SK-N-SH (cell line): Measurements from ENCODE around the gene HMGXB3.

Source experiments
- EZH2phosphoT487 ChIP-seq: fragments of 200-600 bp; sonication (generic); IDR thresholded peaks from 2 replicates; pipeline ENCODE4 v1.6.1; 2017; ENCODE audit warnings: low read depth, mixed run types, mild to moderate bottlenecking, antibody characterized with exemption, moderate library complexity, borderline replicate concordance
- FOSL2 ChIP-seq: IDR thresholded peaks from 2 replicates; pipeline ENCODE4 v1.4.0; 2012; ENCODE audit warnings: low read depth, mild to moderate bottlenecking, moderate library complexity, borderline replicate concordance
- NFIC ChIP-seq: IDR thresholded peaks from 2 replicates; pipeline ENCODE4 v1.4.0; 2012; ENCODE audit warnings: borderline replicate concordance
- NRF1 ChIP-seq: IDR thresholded peaks from 2 replicates; pipeline ENCODE4 v1.6.1; 2012; ENCODE audit warnings: low read depth, mild to moderate bottlenecking, low read length
- SIN3A ChIP-seq: IDR thresholded peaks from 2 replicates; pipeline ENCODE4 v1.6.1; 2012; ENCODE audit warnings: low read depth, mild to moderate bottlenecking, low read length, moderate library complexity, borderline replicate concordance
- TAF1 ChIP-seq: IDR thresholded peaks from 2 replicates; pipeline ENCODE4 v1.6.1; 2012; ENCODE audit warnings: low read depth, mild to moderate bottlenecking, low read length, moderate library complexity, borderline replicate concordance
- TF ChIP-seq, protein P1 (sequence below): fragments of 150-350 bp; IDR thresholded peaks from 2 replicates; pipeline ENCODE4 v1.6.1; 2017; ENCODE audit warnings: antibody characterized with exemption, low read length, low read depth, borderline replicate concordance
- TF ChIP-seq, protein P2 (sequence below): IDR thresholded peaks from 2 replicates; pipeline ENCODE4 v1.6.1; 2012; ENCODE audit warnings: mild to moderate bottlenecking, low read depth, low read length, moderate library complexity
- TF ChIP-seq, protein P3 (sequence below): fragments of 200-600 bp; sonication (generic); IDR thresholded peaks from 2 replicates; pipeline ENCODE4 v1.6.1; 2017; ENCODE audit warnings: antibody characterized with exemption, mild to moderate bottlenecking, moderate library complexity
- TF ChIP-seq, protein P4 (sequence below): fragments of 150-350 bp; IDR thresholded peaks from 2 replicates; pipeline ENCODE4 v1.6.1; 2016; ENCODE audit warnings: mild to moderate bottlenecking, low read depth, low read length

DNA sequence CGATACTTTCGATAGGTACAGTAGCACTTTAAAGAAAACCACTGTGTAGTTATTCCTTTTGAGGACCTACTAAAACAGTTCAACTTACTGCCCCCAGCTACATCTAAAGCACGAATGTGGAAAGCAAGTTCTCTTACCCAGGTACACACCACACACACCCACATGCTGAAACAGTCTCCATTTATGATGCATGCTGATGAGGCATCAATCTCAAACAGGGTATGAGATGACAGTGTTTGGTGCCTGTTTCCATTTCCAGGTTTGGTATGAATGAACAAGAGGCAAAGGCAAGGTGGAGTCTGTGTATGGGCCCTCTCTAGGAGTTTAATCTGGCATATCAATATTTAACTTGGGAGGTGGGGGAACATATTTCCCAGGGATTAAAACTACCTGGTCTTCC lies 13.9 kb downstream of the HMGXB3 start:
- TF ChIP-seq FOSL2 (no peak), SIN3A (no peak), NFIC (no peak), NRF1 (no peak), EZH2phosphoT487 (no peak), TAF1 (no peak)
- TF ChIP-seq, protein P1, sequence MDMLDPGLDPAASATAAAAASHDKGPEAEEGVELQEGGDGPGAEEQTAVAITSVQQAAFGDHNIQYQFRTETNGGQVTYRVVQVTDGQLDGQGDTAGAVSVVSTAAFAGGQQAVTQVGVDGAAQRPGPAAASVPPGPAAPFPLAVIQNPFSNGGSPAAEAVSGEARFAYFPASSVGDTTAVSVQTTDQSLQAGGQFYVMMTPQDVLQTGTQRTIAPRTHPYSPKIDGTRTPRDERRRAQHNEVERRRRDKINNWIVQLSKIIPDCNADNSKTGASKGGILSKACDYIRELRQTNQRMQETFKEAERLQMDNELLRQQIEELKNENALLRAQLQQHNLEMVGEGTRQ = no peak
- TF ChIP-seq, protein P2, sequence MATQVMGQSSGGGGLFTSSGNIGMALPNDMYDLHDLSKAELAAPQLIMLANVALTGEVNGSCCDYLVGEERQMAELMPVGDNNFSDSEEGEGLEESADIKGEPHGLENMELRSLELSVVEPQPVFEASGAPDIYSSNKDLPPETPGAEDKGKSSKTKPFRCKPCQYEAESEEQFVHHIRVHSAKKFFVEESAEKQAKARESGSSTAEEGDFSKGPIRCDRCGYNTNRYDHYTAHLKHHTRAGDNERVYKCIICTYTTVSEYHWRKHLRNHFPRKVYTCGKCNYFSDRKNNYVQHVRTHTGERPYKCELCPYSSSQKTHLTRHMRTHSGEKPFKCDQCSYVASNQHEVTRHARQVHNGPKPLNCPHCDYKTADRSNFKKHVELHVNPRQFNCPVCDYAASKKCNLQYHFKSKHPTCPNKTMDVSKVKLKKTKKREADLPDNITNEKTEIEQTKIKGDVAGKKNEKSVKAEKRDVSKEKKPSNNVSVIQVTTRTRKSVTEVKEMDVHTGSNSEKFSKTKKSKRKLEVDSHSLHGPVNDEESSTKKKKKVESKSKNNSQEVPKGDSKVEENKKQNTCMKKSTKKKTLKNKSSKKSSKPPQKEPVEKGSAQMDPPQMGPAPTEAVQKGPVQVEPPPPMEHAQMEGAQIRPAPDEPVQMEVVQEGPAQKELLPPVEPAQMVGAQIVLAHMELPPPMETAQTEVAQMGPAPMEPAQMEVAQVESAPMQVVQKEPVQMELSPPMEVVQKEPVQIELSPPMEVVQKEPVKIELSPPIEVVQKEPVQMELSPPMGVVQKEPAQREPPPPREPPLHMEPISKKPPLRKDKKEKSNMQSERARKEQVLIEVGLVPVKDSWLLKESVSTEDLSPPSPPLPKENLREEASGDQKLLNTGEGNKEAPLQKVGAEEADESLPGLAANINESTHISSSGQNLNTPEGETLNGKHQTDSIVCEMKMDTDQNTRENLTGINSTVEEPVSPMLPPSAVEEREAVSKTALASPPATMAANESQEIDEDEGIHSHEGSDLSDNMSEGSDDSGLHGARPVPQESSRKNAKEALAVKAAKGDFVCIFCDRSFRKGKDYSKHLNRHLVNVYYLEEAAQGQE = no peak
- TF ChIP-seq, protein P3, sequence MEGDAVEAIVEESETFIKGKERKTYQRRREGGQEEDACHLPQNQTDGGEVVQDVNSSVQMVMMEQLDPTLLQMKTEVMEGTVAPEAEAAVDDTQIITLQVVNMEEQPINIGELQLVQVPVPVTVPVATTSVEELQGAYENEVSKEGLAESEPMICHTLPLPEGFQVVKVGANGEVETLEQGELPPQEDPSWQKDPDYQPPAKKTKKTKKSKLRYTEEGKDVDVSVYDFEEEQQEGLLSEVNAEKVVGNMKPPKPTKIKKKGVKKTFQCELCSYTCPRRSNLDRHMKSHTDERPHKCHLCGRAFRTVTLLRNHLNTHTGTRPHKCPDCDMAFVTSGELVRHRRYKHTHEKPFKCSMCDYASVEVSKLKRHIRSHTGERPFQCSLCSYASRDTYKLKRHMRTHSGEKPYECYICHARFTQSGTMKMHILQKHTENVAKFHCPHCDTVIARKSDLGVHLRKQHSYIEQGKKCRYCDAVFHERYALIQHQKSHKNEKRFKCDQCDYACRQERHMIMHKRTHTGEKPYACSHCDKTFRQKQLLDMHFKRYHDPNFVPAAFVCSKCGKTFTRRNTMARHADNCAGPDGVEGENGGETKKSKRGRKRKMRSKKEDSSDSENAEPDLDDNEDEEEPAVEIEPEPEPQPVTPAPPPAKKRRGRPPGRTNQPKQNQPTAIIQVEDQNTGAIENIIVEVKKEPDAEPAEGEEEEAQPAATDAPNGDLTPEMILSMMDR = no peak
- TF ChIP-seq, protein P4, sequence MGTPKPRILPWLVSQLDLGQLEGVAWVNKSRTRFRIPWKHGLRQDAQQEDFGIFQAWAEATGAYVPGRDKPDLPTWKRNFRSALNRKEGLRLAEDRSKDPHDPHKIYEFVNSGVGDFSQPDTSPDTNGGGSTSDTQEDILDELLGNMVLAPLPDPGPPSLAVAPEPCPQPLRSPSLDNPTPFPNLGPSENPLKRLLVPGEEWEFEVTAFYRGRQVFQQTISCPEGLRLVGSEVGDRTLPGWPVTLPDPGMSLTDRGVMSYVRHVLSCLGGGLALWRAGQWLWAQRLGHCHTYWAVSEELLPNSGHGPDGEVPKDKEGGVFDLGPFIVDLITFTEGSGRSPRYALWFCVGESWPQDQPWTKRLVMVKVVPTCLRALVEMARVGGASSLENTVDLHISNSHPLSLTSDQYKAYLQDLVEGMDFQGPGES = no peak
